Stimulated activated CD8-positive, alpha-beta memory T cell treated with anti-CD3 and anti-CD28 coated beads, Interleukin-15, amount 100 ng/mL, for 1 hour (primary cell): ENCODE results near the gene CCL2.
"Not testable (repeated sequence)": the region's sequence is repeated elsewhere in the genome, so short reads cannot be mapped to it uniquely, and the experiment has no call there.

Source experiments
- DNase-seq: peaks from one replicate; pipeline ENCODE4 v3.0.0-alpha.2; 2020; ENCODE audit warnings: low read depth

CCL2 gene

DNA sequence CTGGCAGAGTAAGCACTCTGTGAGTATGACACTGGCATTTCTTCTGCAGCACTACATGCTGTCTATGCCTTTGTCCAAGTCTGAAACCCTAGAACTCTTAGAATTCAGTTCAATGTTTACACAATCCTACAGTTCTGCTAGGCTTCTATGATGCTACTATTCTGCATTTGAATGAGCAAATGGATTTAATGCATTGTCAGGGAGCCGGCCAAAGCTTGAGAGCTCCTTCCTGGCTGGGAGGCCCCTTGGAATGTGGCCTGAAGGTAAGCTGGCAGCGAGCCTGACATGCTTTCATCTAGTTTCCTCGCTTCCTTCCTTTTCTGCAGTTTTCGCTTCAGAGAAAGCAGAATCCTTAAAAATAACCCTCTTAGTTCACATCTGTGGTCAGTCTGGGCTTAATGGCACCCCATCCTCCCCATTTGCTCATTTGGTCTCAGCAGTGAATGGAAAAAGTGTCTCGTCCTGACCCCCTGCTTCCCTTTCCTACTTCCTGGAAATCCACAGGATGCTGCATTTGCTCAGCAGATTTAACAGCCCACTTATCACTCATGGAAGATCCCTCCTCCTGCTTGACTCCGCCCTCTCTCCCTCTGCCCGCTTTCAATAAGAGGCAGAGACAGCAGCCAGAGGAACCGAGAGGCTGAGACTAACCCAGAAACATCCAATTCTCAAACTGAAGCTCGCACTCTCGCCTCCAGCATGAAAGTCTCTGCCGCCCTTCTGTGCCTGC, at the start of gene CCL2:
Gene CCL2, plus strand, starts transcription at position 635 of the 730 bp plus-strand sequence. Its CDS starts 65 bp downstream, at position 700.
- DNase-seq = no peak

DNA sequence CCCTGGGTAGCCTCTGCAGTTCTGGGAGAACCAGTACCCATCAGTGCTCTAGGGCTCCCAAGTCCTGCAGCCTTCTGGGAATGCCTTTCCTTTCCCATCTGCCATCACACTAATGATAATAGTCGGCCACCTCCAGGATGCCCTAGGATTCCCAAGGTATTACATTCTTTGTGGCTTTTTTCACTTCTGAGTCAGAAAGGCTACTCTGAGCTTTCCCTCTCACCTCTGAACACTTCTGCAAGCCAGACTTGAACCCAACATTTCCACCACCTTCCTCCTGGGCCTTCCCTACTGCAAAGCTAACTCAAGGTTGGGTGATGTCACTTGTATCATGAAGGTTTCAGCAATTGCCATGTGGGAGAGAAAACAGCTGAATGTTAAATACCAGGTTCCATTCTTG, 49.7 kb upstream of the CCL2 start:
- no peak for DNase-seq

DNA sequence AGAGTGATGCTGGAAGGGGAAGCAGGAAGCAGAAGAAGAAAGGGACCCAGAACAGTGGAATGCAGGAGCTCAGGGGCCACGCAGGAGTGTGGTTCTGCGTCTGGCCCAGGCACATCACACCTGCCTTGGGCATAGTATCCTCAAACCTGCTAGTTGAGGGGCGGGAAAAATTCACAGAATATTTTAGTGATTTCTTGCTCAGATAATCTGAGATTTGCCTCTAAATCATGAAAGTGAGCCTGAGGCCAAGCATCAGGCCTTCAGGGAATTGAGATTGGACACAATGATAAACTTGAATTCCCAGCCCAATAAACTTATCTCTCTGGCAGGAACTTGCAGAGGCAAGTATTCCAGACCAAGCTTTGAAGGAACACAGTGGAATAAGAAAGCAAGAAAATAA, 48.5 kb upstream of the CCL2 start:
- no peak for DNase-seq

DNA sequence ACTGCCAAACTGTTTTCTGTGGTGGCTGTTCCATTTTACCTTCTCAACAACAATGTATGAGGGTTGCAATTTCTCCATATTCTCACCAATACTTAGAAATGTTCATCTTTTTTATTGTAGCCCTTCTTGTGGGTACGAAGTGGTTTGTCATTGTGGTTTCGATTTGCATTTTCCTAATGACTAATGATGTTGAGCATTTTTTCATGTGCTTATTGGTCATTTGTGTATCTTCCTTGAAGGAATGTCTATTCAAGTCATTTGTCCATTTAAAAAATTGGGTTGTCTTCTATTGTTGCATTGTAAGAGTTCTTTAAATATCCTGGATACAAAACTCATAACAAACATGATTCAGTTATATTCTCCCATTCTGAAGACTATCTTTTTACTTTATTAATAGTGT, 47.5 kb upstream of the CCL2 start:
- no peak for DNase-seq

DNA sequence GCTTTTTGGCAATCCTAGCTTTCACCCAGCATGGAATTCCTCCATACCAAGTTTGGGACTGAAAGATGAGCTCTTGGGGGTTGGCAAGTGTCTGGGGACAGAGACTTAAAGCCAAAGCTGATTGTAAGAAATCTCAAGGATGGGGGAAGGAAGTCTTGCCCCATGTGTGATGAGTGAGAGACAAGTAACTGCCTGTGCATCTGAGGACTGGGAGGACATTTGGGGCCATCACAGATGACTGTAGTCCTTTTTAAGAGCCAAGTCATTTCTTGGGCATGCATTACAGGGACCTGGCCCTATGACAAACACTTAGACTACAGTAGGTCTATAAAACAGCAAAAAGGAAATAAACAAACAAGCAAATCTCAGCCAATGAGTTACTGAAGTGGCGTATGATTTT, 36.3 kb upstream of the CCL2 start:
- DNase-seq = no peak

- no peak for DNase-seq
These were observed 35.7 kb upstream of the CCL2 start for GRCh38 chr17:34219405-34219804.

GRCh38 chr17:34220045-34220751, 34.9 kb upstream of the CCL2 start:
- no peak for DNase-seq

- DNase-seq = no peak
These were observed 34.2 kb upstream of the CCL2 start for GRCh38 chr17:34220752-34221395.

GRCh38 chr17:34221411-34221810, 33.7 kb upstream of the CCL2 start:
- DNase-seq = no peak

DNA sequence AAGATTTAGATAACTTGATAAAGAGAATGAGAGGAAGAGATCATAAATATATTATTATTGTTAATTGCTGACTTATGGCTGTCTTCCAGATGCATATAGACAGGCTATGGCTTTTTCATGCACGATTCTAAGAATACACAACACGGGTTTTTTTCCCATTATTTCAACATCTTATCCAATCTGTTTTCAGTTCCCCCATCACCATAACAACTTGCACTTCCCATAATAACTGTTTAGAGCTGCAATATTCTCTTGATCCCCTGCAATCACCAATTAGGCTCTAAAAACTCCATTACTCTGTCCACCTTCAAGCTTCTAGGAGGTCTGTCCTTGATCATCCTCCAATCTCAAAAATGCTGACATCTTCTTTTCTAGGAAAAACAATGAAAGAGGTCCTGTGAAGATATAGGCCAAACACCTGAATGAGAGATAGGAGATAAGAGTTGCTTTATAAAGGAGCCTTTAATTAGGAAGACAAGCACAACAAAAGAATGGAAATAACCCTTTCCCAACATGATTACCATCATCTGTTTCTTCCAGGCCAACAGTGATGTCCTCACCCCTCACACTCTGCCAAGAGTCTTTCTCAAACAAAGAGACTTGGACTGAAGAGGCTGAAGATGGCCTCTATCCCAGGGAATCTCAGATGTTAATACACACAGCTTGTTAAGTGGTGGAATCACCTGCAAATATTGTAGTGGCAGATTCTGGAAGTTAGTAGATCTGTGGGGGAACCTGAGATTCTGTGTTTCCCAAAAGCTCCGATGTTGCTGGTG, 32.2 kb upstream of the CCL2 start:
- no peak for DNase-seq

DNA sequence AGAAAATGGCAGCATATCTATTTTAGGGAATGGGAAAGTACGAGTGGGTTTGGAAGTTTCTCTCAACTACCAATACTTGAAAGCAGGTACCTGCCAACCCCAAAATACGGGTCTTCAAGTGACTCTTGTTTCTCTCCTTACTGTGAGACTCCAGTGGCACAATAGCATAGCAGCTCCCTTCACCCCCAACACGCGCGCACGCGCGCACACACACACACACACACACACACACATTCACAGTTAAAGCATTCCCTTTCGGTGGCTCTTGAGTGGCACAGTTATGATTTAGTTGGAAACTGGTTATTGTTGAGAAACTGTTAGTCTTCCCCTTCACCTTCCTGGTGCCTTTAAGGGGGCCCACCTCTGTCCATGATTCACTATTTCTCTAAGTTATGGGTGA, 30.0 kb upstream of the CCL2 start:
- no peak for DNase-seq

GRCh38 chr17:34226011-34226743, 28.9 kb upstream of the CCL2 start:
- no peak for DNase-seq

DNA sequence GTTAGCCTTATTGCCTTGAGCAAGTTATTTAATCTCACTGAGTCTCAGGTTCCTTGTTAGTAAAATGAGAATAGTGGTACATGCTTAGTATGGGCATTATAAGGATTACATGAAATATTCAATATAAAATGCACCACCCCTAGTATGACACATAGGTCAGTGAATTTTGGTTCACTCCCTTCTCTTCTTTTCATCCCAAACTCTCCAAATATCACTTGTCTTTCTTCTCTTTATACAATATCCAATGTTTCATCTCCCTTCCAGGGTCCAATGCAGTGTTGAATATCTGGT, 28.4 kb upstream of the CCL2 start:
- DNase-seq = no peak

DNA sequence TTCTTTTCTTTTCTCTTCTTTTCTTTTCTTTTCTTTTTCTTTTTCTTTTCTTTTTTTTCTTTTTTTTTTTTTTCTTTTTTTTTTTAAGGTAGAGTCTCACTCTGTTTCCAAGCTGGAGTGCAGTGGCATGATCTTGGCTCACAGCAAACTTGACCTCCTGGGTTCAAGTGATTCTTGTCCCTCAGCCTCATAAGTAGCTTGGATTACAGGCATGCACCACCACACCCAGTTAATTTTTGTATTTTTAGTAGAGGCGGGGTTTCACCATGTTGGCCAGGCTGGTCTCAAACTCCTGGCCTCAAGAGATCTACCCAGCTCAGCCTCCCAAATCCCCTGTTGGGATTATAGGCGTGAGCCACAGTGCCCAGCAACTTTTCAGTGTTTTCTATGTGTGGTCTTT, 27.8 kb upstream of the CCL2 start:
- DNase-seq = not testable (repeated sequence)

DNA sequence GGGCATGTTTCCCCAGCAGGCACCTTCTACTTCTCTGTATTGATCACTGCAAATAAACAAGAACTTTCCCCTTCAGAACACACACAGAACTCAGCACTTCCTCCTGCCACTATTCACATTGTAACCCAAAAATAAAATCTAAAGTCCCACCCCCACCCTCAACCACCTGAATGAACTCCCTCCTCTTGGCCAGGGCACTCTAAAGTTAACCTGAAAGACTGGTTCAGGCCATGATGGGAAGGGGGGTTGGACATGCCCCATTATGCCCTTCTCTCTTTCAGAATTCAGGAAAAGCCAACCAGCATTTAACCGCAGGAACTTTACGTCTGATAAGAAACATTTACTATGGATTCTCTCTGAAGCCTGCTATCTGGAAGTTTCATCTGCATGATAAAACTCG, 27.4 kb upstream of the CCL2 start:
- no peak for DNase-seq

GRCh38 chr17:34228781-34229180, 26.3 kb upstream of the CCL2 start:
- no peak for DNase-seq

DNA sequence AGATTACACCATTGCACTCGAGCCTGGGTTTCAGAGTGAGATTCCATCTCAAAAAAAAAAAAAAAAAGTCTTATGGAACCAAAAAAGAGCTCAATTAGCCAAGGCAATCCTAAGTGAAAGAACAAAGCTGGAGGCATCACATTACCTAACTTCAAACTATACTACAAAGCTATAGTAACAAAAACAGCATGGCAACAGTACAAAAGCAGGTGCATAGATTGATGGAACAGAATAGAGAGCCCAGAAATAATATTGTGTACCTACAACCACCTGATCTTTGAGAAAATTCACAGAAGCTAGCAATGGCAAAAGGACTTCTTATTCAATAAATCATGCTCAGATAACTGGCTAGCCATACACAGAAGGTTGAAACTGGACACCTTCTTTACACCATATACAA, 24.7 kb upstream of the CCL2 start:
- DNase-seq = no peak

DNA sequence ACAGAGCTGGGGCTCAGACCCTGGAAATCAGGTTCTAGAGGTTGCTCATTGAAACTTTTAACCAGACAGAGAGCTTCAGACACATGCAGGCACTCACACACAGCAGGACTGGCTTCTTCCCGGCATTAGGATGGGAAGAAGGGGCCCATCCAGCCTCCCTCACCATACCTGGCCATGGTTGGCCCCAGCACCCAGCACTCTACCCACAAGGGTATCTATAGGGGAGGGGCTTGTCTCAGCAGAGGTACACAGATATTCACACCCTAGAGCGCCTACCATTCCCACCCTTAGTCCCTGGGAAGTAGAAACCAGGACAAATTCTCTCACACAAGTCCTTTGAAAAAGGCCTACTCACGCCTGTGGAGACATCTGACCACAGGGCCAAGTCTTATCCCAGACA, 20.5 kb upstream of the CCL2 start:
- no peak for DNase-seq

DNA sequence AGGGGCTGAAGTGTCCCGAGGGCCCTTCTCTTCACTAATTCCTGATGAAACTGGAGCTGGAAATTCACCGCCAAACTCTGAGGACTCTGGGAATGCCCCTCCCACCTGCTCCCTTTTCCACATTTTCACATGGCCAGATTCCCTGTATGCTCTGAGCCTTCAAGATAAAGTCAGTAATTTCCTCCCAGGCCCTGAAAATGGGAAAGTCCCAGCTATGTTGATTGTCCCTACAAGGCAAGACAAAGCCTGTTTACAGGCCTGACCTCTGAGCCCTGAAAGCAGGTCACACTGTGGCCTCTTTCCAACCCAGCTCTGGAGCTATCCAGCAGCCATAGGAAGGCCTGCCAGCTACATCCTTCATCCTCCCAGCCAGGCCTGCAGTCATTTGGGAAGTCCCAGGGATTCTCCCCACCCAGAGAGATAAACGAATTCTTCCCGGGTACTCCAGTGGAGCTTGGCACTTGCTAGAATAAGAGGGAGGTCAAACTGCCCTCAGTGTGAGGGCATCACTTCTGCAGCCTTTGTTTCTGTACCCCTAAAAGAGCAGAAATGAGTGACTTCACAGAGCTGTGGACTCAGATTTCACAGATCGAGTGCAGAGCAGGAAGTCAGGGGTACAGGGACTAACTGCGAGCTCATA, 19.6 kb upstream of the CCL2 start:
- DNase-seq = no peak

DNA sequence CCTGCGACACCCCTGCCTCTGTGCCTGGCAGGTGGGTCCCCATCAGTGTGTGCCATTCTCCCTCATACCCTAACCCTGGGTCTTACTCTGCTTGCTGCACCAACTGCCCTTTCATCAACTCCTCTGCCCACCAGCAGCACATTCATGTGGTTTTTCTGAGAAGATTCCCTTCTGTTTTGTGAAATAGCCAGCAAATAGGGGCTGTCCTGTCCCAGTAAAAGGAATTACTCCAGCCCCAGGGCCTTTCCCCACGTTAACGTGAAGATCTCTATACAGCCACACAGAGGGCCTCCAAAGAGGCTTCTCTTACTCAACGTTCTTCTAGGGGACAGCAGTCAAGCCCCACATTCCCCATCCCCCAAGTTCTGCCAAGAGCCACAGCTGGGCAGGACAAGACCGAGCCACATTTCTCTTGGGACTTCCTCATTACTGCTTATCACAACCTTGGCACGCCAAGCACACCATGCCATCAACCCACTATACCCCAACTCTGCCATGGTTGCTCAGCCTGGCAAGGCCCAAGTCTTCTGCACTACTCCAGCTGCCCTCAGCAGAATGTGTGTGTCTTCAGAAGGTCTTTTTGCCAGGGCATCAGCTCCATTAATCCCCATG, 18.7 kb upstream of the CCL2 start:
- no peak for DNase-seq

DNA sequence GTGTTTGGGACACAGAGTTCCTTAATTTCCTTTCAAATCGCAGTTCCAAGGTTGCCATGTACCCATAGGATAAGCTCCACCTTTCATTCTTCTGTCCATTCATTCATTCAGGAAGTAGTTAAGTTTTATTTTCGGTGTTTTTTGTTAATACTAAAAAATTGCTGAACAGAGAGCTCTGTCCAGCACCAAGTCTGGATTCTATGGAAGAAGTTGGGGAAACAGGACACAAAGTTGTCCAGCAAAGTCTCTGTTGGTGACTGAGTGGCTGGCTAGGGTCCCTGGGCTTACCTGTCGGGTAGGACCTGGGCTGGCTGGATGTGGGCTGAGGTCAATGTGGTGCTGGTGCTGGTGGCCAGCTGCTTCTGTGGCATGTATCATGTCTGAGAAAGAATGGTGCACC, 17.6 kb upstream of the CCL2 start:
- DNase-seq = no peak
